Cardiac muscle cell (in vitro differentiated cells and primary cell): ENCODE data around the gene KIF25. TPM values are rescaled to one million over a fixed set of nuclear protein-coding genes. Genes with fewer than 3 reads are reported as not detected.

Experiments used
- DNase-seq, 2 donors: peaks; one replicate each; pipeline versions ENCODE4 v3.0.0 to v3.0.0-alpha.2; 2010 to 2017; ENCODE audit warnings: low read depth in 1 of 2, low spot score in 1 of 2
- H3K27ac ChIP-seq: fragments of 200-600 bp; sonication (generic); 2 replicates; pipeline ENCODE4 v1.5.1; 2016
- H3K27me3 ChIP-seq: fragments of 200-600 bp; sonication (generic); 2 replicates; pipeline ENCODE4 v1.6.0; 2016; ENCODE audit warnings: control low read depth
- H3K36me3 ChIP-seq: fragments of 200-600 bp; sonication (generic); 2 replicates; pipeline ENCODE4 v1.5.1; 2016; ENCODE audit warnings: control low read depth
- H3K4me1 ChIP-seq: fragments of 200-600 bp; sonication (generic); 2 replicates; pipeline ENCODE4 v1.8.1; 2017; ENCODE audit warnings: low read depth, mild to moderate bottlenecking, mixed run types
- H3K4me3 ChIP-seq: fragments of 200-600 bp; sonication (generic); 2 replicates; pipeline ENCODE4 v1.5.1; 2016; ENCODE audit warnings: mild to moderate bottlenecking
- H3K9me3 ChIP-seq: fragments of 200-600 bp; sonication (generic); 2 replicates; pipeline ENCODE4 v1.5.1; 2017; ENCODE audit warnings: low read depth, mild to moderate bottlenecking, control low read depth
- CTCF ChIP-seq: IDR thresholded peaks from 2 replicates; pipeline ENCODE4 v1.5.1; 2012; ENCODE audit warnings: low read depth, mild to moderate bottlenecking, low read length
- polyA plus RNA-seq: library from polyadenylated mRNA; unstranded; fragments of >200 nt; fragmentation: Nextera tagmentation; extraction: Ambion mirVana; gene quantifications from 2 replicates; pipeline ENCODE4 v1.2.1, GENCODE V29; 2016
- total RNA-seq: library from RNA; depleted of rRNA; stranded (reverse); fragments of >200 nt; gene quantifications from 2 replicates; pipeline ENCODE4 v1.2.3, GENCODE V29; 2016

KIF25 gene
- total and polyA plus RNA-seq, 2 experiments from 2014 or later = 0.40 to 1.6 TPM

GRCh38 chr6:168061269-168062210, 64.1 kb downstream of the KIF25 start:
- Histone ChIP-seq H3K36me3 (no peaks in the 10 kb centered on the region), H3K27me3 (no peaks in the 10 kb centered on the region), H3K4me3 (no peak overlapping the region), H3K9me3 (no peaks in the 10 kb centered on the region), H3K4me1 (no peaks in the 10 kb centered on the region), H3K27ac (no peak overlapping the region)
- TF ChIP-seq CTCF = no peak
- DNase-seq = no peak

- no peaks in the 10 kb centered on the region for H3K27me3 ChIP-seq
- no peaks in the 10 kb centered on the region for H3K9me3 ChIP-seq
- H3K27ac ChIP-seq = no peak overlapping the region
- H3K4me1 ChIP-seq = no peaks in the 10 kb centered on the region
- no peaks in the 10 kb centered on the region for H3K36me3 ChIP-seq
- H3K4me3 ChIP-seq = no peak overlapping the region
- no peak for DNase-seq
- no peak for TF ChIP-seq CTCF
Measured at GRCh38 chr6:168062346-168063289, 65.1 kb downstream of the KIF25 start.

- Histone ChIP-seq H3K36me3 (no peaks in the 10 kb centered on the region), H3K4me3 (no peak overlapping the region), H3K9me3 (no peaks in the 10 kb centered on the region), H3K27ac (no peak overlapping the region), H3K4me1 (no peaks in the 10 kb centered on the region), H3K27me3 (no peaks in the 10 kb centered on the region)
- DNase-seq = no peak
- no peak for TF ChIP-seq CTCF
Measured at GRCh38 chr6:168063431-168063830, 66.0 kb downstream of the KIF25 start.

- no peak overlapping the region for H3K27ac ChIP-seq
- H3K9me3 ChIP-seq = no peaks in the 10 kb centered on the region
- H3K36me3 ChIP-seq = no peaks in the 10 kb centered on the region
- H3K4me1 ChIP-seq = no peaks in the 10 kb centered on the region
- no peak for TF ChIP-seq CTCF
- H3K4me3 ChIP-seq = no peak overlapping the region
- no peaks in the 10 kb centered on the region for H3K27me3 ChIP-seq
- no peak for DNase-seq
Measured at GRCh38 chr6:168064226-168064807, 66.8 kb downstream of the KIF25 start.

GRCh38 chr6:168067081-168067759, 69.7 kb downstream of the KIF25 start:
- DNase-seq = no peak
- H3K36me3 ChIP-seq = no peaks in the 10 kb centered on the region
- no peak for TF ChIP-seq CTCF
- no peak overlapping the region for H3K27ac ChIP-seq
- no peaks in the 10 kb centered on the region for H3K4me1 ChIP-seq
- H3K9me3 ChIP-seq = no peaks in the 10 kb centered on the region
- no peak overlapping the region for H3K4me3 ChIP-seq
- H3K27me3 ChIP-seq = no peaks in the 10 kb centered on the region
